ENCODE measurements around the gene EFNA1. TPM values are rescaled to one million over a fixed set of nuclear protein-coding genes. Genes with fewer than 3 reads are reported as not detected.

EFNA1 gene
- total RNA-seq, 1 donor from 2014 or later, result 100.0 TPM

DNA sequence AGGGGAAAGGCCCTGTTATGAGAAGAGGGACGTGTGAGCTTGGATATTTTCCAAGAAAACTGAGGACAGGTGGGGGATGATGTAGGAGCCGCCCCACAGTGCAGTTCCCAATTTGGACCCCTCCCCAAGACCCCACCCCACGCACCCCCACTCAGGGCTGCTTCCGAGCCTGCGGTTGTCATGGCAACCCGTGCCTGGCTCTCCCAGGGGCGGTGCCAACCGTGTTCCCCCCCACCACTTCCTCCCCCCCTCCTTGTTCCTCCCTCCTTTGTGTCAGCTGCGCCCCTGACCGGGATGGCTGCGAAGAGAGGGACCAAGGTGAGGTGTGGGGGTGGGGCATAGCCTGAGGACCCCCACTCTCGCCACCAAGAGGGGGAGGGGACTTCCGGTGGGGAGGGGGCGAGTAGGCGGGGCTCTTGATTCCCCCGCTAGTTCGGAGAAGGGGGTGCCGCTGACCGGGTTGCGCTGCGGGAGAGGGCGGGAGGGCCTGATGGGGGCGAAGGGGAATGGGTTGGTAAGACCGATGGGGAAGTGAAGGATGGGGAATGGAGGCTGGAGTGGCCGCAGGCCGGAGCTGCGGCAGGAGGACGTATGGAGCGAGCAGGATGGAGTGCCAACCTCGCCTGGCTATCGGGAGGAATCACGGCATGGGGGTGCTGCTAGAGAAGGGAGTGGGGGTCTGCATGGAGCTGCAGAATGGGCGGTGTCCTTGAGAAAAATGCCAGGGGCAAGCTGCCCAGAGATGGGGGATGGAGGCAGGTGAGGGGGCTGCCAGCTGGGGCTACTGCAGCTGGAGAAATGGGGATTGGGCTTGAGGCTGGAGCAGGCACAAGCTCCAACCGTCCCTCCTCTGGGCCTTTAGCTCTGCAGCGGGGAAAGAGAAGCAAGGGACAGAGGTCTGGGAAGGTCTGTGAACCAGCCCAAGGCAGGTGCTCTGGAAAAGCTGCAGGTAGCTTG lies 46.9 kb downstream of the EFNA1 start:
- DNase-seq (ENCODE audit: low spot score), result no peak

DNA sequence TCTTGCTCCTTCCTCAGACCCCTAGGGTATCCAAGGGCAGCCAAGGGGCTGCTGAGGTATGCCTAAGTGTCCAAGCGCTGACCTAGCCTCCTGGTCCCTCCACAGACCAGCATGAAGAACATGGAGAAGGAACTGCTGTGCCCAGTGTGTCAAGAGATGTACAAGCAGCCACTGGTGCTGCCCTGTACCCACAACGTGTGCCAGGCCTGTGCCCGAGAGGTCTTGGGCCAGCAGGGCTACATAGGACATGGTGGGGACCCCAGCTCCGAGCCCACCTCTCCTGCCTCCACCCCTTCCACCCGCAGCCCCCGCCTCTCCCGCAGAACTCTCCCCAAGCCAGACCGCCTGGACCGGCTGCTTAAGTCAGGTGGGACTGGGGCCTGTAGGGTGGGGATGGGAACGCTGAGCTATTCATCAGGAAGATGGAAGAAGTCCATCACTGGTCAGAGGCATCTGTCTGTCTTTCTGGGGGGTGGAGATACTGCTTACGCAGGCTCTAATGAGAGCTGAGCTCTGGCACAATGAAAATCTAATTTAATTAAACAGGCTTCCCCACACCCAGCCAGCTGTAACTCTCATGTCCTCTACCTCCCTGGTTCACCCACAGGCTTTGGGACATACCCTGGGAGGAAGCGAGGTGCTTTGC lies 47.7 kb downstream of the EFNA1 start:
- DNase-seq (ENCODE audit: low spot score), result no peak

DNA sequence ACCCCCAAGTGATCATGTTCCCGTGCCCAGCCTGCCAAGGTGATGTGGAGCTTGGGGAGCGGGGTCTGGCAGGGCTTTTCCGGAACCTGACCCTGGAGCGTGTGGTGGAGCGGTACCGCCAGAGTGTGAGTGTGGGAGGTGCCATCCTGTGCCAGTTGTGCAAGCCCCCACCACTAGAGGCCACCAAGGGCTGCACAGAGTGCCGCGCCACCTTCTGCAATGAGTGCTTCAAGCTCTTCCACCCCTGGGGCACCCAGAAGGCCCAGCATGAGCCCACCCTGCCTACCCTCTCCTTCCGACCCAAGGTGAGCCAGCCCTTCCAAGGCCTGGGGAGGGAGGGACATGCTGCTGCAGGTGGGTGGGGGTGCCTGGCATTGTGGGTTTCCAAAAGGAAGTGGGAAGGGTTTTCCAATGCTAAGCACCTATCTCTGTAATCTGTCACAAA lies 48.3 kb downstream of the EFNA1 start:
- no peak for DNase-seq (ENCODE audit: low spot score)

DNA sequence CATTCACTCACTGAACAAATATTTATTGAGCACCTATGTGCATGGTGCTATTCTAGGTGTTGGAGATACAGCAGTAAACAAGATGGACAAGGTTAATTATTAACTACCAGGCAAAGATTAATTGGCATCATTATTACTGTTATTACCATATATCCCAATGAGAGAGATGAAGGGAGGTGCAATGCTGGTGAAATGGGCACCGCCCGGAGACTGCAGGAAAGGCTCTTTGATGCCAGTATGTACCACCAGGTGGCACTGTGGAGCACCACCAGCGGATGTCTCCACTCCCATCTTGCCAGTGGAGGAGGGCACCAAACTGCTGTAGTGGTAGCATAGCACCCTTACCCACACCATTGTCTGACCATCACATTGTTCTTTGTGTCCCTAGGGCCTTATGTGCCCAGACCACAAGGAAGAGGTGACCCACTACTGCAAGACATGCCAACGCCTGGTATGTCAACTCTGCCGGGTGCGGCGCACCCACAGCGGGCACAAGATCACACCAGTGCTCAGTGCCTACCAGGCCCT lies 48.9 kb downstream of the EFNA1 start:
- peak; percentile 89 for DNase-seq (ENCODE audit: low spot score)

DNA sequence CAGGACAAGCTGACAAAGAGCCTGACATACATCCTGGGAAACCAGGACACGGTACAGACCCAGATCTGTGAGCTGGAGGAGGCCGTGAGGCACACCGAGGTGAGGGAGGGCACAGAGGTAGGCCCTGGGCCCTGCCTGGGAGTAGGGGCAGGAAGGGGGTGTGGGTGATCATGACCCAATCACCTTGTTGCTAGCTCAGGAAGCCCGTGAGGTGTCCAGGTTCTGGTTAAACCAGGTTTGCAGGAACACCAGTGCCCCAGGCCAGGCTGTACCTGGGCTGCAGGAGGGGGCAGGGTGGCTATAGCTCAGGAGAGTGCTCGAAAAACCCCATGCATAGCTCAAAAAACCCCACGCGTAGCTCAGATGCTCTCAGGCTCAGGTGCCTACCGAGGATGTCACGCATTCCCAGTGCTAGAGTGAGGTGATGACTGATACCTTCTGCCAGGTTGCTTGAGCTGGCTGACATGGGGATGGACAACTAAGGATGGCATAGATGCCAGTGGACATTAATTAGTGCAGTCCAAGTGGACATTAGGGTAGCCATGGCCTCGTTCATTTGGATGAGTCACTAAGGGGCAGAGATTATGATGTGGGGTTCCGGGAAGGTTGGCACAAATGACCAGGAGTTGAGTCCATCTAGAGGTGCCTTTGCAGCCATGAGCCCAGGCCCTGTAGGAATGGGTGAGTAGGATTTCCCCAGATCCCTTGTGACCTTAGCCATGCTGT lies 49.7 kb downstream of the EFNA1 start:
- no peak for DNase-seq (ENCODE audit: low spot score)

DNA sequence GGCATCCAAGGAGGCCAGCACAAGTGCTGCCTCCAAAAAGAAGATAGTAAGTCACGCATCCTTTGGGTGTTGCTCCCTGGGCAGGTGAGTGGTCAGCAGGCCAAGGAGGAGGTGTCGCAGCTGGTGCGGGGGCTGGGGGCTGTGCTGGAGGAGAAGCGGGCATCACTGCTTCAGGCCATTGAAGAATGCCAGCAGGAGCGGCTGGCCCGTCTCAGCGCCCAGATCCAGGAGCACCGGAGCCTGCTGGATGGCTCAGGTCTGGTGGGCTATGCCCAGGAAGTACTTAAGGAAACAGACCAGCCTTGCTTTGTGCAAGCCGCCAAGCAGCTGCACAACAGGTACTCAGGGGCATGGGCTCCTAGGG lies 50.2 kb downstream of the EFNA1 start:
- no peak for DNase-seq (ENCODE audit: low spot score)

DNA sequence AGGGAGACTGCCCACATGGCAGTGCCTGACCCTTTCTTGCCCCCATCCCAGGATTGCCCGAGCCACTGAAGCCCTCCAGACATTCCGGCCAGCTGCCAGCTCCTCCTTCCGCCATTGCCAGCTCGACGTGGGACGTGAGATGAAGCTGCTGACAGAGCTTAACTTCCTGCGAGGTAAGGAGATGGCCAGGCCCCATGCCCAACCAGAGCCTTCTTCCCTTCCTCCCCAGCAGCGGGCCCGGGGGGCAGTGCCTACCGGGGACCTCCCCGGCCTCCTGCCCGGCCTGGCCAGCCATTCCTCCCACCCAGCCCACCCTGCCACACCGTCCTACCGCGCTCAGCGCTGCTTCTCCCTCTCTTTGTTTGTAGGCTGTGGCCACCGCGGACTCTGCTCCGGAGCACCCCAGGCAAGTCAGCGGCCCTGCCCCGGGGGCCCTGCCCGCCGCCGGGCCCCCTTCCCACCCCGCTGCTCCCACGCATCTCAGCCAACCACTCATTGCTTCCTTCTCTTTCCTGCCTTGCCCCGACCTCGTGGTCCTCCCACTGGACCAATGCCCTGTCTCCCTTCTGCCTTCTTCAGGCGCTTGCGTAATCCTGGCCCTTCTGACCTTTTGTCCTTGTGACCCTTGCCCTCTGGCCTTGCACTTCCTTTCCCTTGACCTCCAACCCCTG lies 50.9 kb downstream of the EFNA1 start:
- no peak for DNase-seq (ENCODE audit: low spot score)

DNA sequence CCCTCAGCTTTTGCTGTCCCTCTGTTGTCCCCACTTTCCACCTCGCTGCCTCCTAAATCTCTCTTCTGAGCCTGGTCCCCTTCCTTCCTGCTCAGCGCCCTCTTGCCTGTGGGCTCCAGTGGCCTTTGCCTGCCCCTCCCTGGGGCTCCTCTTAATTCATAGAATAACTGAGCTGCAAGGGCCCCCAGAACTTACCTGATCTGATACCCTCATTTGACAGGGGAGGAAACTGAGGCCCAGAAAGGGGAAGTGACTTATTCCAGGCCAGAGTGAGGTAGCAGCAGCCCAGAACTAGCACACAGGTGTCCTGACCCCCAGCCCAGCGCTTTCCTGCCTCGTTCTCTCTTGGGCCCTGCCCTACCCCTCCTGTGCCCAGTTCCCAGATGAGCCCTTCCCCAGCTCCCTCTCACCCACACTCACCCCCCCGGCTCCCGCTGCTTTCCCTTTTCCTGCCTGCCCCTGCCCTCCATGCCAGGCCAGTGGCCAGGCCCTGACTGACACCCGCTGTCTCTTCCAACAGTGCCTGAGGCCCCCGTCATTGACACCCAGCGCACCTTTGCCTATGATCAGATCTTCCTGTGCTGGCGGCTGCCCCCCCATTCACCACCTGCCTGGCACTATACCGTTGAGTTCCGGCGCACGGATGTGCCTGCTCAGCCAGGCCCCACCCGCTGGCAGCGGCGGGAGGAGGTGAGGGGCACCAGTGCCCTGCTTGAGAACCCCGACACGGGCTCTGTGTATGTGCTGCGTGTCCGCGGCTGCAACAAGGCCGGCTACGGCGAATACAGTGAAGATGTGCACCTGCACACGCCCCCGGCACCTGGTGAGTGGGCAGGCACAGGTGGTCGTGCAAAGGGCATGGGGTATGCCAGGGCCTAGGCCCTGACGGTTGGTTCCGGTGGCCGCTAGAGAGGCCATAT lies 51.7 kb downstream of the EFNA1 start:
- DNase-seq (ENCODE audit: low spot score), result no peak

DNA sequence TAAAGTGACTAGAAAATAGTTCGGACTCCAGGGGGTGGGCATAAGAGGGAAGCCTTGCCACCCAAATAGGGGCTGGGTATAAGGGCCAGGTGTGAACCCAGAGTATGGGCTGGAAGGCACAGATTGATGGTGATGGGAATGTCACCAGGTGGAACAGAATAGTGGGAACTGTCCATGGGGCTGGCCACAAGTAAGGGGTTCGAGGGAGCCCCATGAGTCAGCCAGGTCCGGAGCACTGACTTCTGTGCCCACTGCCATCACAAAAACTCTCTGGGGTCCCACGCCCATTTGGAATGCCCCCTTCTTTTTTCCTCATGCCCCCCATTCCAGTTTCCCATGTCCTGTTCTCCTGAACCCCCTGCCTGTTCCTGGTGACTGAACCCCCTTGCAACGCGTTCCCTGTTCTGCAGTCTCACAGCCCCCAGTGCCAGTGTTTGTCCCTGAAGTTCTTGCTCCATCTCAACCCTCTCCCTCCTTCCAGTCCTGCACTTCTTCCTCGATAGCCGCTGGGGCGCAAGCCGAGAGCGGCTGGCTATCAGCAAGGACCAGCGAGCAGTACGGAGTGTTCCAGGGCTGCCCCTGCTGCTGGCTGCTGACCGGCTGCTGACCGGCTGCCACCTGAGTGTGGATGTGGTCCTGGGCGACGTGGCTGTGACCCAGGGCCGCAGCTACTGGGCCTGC lies 53.8 kb downstream of the EFNA1 start:
- no peak for DNase-seq (ENCODE audit: low spot score)

DNA sequence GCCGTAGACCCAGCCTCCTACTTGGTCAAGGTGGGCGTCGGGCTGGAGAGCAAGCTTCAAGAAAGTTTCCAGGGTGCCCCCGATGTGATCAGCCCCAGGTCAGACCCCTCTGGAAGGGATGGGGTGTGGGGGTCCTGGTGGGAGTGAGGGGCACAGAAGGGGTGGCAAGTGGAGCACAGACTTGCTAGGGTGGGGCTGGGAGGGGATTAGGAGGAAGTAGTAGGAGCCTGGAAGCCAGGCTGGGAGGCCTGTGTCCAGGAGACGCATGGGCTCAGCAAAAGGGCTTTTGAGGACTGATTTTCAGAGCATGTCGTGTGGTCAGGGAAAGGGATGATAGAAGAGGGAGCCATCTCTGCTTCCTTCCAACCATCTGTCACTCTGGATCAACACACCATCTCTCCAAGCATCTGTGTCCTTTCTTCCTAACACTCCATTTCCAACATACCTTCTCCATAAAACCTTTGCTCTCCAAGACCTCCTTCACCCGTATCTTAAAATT lies 54.4 kb downstream of the EFNA1 start:
- DNase-seq (ENCODE audit: low spot score), result no peak

DNA sequence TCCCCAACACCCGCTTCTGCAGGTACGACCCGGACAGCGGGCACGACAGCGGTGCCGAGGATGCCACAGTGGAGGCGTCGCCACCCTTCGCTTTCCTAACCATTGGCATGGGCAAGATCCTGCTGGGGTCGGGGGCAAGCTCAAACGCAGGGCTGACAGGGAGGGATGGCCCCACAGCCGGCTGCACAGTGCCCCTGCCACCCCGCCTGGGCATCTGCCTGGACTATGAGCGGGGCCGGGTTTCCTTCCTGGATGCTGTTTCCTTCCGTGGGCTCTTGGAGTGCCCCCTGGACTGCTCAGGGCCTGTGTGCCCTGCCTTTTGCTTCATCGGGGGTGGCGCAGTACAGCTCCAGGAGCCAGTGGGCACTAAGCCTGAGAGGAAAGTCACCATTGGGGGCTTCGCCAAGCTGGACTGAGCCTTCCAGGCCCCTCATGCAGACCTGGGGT lies 56.1 kb downstream of the EFNA1 start:
- no peak for DNase-seq (ENCODE audit: low spot score)

DNA sequence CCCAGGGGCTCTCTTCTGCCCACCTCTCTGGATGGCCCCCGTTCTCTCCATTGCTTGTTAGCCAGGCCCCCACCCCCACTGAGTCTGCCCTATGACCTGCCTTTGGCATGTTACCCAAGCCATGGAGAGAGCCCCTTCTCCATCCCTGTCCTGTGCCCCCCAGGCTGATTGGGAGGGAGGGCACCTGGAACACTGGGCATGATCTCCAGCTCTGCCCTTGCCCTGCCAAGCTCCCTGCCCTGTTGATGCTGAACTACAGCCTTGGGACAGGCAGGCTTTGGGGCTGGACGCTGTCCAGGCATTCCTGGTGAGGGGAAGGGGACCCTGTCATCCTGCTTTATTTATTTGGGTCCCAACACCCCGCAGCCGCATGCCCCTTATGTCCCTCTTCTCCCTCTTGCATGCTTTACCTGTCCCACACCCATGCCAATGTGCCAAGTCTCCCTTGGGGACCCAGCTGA lies 56.7 kb downstream of the EFNA1 start:
- DNase-seq (ENCODE audit: low spot score), result no peak

Other genes with a start within 250 kb of the EFNA1 start
- 33.0 TPM for gene PMVK, start 191.2 kb upstream of the EFNA1 start, total RNA-seq
- 208 TPM for gene PBXIP1, start 171.8 kb upstream of the EFNA1 start, total RNA-seq
- gene PYGO2, start 166.1 kb upstream of the EFNA1 start, total RNA-seq, result 54.5 TPM
- gene SHC1, start 157.1 kb upstream of the EFNA1 start, total RNA-seq, result 123 TPM
- 27.1 TPM for gene CKS1B, start 153.2 kb upstream of the EFNA1 start, total RNA-seq
- 37.9 TPM for gene FLAD1, start 144.5 kb upstream of the EFNA1 start, total RNA-seq
- gene LENEP, start 134.3 kb upstream of the EFNA1 start, total RNA-seq, result not detected
- gene ZBTB7B, start 125.1 kb upstream of the EFNA1 start, total RNA-seq, result 122 TPM
- 1.0 TPM for gene DCST2, start 94.1 kb upstream of the EFNA1 start, total RNA-seq
- gene DCST1, start 94.1 kb upstream of the EFNA1 start, total RNA-seq, result not detected
- gene ADAM15, start 76.6 kb upstream of the EFNA1 start, total RNA-seq, result 146 TPM
- gene EFNA4, start 64.1 kb upstream of the EFNA1 start, total RNA-seq, result 12.8 TPM
- 2.7 TPM for gene EFNA3, start 49.0 kb upstream of the EFNA1 start, total RNA-seq
- gene SLC50A1, start 8.0 kb downstream of the EFNA1 start, total RNA-seq, result 54.7 TPM
- 130 TPM for gene DPM3, start 12.7 kb downstream of the EFNA1 start, total RNA-seq
- gene KRTCAP2, start 45.4 kb downstream of the EFNA1 start, total RNA-seq, result 158 TPM
- 0.83 TPM for gene TRIM46, start 46.0 kb downstream of the EFNA1 start, total RNA-seq
- 43.1 TPM for gene THBS3, start 80.0 kb downstream of the EFNA1 start, total RNA-seq
- 31.3 TPM for gene MTX1, start 80.8 kb downstream of the EFNA1 start, total RNA-seq
- gene ENTREP3, start 127.6 kb downstream of the EFNA1 start, total RNA-seq, result 49.0 TPM
- gene SCAMP3, start 134.5 kb downstream of the EFNA1 start, total RNA-seq, result 68.6 TPM
- 73.7 TPM for gene CLK2, start 145.6 kb downstream of the EFNA1 start, total RNA-seq
- gene HCN3, start 149.6 kb downstream of the EFNA1 start, total RNA-seq, result 8.7 TPM
- gene PKLR, start 173.6 kb downstream of the EFNA1 start, total RNA-seq, result 1.7 TPM
- 269 TPM for gene FDPS, start 181.0 kb downstream of the EFNA1 start, total RNA-seq
- 58.8 TPM for gene RUSC1, start 193.0 kb downstream of the EFNA1 start, total RNA-seq